ENCODE measurements around the gene RPS3.

The RPS3 gene

DNA sequence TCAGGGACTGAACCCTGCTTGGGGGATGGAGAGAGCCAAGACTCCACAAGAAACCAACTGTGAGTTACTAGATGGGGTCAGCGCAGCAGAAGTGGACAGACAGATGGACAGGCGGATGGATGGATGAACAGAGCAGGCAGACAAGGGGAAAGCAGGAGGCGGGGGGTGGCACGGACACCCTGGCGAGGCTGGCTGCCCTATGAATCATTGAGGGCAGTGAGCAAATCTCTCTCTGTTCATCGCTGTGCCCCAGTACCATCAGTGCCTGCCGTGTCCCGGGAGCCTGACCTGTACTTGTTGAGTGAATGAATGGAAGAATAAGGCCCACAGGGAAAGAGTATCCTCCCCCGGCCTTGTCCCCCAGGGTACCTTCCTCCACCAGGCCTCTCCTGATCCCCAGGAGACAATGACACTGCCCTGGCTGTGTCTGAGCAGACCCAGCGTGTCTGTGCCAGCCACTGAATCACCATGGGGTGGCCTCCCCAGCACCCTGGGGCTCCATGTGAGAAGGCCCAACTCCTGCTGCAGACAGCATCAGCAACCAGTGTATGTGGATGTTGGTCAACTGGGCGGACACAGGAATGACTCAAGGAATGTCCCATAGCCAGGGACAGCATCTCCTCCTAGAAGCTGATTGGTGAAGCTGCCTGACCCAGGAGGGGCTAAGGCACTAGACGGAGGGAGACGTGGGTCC, 38.8 kb downstream of the RPS3 start:
- DNase-seq, result no peak

DNA sequence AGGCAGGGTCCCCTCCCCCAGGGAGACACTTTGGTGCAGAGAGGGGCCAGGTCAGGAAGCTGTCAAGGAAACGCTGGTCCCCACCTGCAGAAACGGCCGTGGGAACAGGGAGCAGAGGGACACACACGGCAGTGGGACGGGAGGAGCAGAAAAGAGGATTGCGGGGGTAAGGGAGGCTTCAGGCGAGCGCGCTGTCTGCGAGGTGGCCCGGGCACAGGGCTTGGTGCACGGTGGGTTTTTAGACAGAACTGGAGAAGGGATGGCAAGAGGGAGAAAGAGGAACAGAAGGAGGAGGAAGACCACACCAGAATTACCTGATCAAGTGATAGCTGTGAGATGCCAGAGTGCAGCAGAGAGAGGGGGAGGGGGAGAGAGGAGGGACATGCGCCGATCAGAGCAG, 39.7 kb downstream of the RPS3 start:
- DNase-seq, result no peak

DNA sequence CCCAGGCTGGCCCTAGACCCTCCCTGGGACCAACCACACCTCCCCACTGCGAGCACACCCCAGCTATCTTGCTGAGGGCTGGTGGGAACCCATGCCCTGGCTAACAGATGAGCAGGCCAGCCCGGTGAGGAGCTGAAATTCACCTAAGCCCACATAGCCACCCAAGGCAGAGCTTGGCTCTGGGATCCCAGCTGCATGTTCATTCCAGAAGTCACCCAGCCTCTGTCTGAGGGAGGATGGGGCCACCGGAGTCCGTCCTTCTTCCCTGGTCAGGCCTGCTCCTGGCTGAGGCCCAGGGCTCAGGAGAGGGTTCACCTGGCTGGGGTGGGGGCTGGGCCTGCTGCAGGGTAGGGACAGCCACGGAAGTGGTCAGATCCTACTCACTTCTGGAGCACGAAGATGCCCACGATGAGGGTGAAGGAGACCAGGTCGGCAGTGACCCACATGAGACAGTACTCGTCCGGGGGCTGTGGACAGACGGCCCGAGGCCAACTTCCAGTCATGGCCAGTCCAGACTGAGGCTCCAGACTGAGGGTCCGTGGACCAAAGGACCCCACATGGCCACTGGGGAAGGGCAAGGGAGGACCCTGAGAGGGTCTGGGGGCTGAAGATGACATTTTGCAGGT, 40.3 kb downstream of the RPS3 start:
- no peak for DNase-seq

DNA sequence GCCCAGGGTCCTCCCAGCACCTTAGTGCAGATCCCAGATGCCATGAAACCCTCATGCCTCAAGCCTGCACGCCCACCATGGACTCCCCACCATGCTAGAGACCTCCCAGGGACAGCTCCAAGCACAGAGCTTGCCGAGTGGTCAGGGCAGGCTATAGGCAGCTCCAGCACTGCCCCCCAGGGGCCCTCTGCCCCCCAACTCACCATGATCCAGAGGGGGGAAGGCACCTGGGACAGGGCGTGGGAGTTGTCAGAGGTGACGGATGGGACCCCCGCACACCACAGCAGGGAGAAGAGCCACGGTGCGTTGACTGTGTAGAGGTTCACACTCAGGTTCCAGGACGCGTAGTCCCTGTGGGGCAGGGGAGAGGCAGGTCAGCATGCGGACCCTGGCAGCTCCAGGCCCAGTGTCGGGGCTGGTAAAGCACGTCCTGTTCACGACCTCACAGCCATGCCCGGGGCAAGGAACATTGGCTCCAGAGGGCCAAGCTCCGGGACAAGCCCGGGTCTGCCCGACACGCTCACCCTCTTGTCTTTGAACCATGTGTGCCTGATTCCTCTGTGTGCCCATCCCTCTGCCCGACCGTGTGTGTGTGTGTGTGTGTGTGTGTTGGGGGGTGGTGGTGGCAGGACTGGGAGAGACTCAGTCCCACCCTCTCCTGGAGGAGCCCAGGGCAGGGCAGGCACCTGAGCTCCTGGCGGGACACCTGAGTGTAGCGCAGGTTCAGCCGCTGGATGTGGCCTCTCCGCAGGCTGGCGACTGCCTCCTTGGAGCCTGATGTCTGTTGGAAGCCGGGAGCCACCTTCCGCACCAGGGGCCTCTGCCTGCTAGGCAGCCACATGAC, 41.9 kb downstream of the RPS3 start:
- DNase-seq, result no peak

DNA sequence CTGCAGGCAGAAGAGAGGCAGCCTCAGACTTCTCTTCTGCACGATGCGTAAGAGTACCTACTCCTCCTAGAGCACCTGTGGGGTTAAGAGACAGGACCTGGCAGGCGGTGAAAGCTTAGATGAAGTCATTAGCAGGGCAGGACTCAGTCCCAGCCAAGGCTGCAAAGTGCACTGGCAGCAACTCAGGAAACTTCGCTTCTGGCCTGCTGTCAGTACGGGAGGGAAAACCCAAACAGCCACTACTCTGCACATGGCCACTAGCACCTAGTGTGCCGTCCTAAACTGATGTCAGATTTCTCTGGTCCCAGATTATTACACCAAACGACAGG, 42.5 kb downstream of the RPS3 start:
- no peak for DNase-seq

DNA sequence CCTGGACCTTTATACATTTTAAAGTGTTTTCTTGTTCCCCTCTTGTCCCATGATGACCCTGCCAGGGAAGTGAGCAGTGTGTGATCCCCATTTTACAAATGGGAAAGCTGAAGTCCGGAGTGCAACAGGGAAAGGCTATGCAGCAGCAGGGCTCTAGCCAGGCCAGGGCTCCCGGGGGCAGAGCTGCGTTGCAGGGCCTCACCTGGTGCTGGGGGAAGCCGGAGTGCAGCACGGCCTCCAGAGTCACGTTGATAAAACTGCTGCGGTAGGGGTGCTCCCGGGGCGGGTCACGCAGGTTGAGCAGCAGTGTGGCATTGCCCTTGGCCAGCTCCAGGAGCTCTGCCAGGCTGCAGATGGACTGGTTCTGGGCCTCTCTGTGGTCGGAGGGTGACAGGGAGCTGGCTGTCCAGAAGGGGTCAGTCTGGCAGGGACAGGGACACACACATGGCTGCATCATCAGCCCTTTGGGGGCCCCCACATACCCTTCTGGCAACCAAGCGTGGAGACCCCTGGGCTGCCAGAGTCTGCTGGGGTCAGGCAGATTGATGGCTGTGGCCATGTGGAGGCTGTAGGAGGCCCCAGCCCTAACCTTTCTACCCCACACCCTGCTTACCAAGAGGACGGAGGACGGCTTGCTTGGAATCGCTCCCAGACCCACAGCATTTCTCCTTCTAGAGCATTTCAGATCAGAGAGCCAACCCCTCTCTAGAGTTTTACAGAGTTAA, 43.0 kb downstream of the RPS3 start:
- no peak for DNase-seq

DNA sequence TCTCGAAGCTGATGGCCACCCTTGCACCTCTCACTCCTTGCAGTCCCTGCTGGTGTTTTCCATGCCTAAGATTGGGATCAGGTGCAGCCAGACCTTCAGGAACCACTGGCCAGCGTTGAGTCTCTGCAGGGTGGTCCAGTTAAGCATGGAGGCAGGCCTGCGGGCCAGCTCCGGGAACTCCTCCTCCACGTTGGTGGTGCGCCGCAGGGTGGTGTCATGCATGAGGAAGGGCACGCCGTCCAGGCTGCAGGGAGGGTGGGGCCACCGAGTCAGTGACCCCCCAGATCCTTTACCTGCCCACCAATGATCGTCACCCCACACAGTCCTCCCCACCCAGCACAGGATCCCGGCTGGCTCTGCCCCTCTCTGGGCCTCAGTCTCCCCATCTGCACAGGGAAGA, 43.7 kb downstream of the RPS3 start:
- no peak for DNase-seq

DNA sequence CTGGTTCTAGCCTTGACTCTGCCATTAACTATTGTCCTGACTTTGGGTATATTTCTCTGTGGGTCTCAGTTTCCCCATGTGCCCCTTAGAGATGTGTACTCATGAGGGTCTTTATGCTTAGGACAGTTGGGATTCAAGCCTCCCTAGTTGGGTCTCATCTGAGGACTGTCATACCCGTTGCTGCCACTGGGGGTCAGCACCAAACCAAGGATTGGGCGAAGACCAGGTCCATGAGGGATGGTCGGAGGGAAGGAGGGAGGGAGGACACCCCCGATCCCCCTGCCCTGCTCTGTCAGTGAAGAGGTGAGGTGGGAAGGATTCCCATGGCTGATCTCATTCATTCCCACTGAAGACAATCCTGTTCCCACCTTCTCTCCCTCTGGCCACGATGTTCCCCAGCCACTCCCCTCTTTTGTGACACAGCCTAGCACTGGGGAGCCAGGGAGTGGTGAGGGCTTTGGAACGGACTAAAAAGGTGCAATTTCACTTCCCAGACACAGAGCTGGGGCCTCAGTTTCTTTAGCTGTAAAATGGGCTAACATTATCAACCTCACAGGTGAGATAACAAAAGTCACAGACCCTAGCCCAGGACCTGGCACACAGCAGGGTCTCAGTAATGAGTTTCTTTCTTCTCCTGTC, 46.1 kb downstream of the RPS3 start:
- DNase-seq, result peak; percentile 25

DNA sequence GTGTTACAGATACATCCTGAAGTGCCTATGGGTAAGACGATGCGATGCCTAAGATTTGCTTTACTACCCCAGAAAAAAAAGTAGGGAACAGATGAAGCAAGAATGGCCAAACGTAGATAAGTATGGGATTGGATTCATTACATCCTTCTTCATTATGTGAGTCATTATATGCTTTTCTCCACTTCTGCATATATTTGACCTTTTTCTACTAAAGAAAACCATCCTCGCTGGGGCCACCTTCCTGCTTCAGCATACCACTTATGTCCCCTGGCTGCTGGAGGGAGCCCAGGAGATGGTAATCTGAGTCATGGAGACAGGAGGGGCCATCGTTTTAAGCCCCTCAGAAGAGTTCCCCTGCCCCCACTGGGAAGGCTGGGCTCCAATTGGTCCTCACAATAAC, 48.1 kb downstream of the RPS3 start:
- DNase-seq, result no peak

DNA sequence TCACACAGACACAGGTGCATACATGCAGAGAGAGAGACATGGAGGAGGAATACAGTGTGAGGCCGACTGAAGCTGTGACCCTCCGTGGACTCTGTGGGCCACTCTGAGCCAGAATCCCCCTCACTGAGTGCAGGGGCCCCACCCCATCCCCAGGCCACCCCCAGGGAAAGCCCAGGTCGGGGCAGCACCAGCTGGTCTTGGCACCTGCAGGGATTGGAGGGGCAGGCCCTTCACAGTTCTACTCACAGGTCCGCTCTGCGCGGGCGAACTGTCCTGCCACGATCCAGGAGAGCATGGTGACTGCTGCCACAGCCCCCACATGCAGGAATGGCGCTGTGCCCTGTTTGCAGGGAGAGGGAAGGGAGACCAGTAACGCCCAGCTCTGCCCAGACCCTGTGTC, 50.0 kb downstream of the RPS3 start:
- no peak for DNase-seq

DNA sequence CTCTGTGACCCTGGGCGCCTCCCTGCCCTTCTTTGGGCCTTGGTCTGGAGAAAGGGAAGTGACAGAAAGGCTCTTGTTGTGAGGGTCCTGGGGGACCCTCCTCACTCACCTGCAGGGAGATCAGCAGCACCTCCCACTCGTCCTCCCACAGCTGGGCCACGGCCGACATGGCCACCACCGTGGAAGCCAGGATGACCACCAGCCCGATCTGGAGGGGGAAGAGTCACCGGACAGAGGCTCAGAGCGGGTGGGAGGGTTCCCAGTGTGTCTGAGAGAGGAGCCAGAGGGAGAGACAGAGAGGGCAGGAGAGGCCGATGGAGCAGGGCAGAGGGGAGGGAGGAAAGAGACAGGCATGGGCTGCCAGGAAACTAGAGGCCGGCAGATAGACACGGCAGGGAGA, 50.5 kb downstream of the RPS3 start:
- no peak for DNase-seq

DNA sequence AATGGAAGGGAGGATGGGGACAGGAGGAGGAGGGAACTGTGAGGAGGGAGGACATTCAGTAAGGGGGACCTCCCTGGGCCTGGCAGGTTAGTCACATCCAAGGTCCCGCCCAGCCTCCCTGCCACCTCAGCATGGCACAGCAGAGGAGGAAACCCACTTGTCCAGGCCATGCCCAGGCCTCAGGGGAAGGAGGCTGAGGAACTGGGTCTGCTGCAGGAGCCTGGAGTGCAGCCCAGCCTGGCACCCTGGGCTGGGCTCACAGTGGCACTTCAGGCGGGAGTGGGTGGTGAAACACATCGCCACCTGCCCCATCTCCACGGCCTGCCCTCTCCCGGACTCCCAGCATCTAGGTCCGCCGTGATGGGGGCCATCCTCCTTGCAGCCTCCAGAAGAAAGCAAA, 50.9 kb downstream of the RPS3 start:
- no peak for DNase-seq

DNA sequence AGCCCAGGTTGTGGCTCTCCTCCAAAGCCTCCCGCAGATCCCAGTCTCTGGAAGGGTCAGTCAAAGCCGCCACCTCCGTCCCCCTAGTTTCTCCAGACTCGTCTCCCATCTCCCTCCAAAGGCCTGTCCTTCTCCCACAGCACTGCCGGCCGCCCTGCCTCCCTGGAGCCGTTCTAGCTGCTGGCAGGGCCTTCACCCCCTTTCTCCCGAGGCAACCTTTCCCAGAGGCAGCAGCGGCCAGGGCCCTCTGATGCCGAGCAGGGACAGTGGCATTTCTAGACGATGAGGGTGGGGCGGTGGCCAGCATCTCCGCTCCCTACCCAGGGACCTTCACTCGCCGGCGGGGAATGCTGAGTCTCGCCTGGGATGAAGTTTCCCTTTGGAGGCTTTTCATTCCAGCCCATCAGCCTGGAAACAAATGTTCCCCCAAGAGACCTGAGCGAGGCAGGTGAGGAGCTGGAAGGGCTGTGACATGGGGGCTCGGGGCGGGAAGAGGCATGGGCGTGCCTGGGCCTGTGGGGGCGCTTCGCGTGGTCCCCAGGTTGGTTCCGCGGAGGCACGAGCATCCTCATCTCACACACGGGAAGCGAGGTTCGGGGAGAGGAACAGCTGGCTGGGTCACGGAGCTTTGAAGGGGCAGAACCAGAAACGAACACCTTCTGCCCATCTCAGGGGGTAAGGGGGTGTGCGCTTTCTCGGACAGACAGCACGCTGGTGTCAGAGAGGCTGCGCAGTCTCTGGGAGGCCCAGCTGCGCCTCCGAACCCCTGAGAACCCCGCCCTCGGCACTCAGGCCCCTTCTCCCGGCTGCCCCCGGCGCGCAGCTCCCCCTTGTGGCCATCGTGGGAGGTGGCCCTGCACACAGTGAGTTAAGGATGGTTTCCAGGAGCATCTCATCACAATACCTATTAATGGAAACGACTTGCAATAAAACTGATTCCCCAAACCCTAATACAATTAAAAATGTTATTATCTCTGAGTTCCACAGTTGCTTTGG, 51.8 kb downstream of the RPS3 start:
- DNase-seq, result no peak

DNA sequence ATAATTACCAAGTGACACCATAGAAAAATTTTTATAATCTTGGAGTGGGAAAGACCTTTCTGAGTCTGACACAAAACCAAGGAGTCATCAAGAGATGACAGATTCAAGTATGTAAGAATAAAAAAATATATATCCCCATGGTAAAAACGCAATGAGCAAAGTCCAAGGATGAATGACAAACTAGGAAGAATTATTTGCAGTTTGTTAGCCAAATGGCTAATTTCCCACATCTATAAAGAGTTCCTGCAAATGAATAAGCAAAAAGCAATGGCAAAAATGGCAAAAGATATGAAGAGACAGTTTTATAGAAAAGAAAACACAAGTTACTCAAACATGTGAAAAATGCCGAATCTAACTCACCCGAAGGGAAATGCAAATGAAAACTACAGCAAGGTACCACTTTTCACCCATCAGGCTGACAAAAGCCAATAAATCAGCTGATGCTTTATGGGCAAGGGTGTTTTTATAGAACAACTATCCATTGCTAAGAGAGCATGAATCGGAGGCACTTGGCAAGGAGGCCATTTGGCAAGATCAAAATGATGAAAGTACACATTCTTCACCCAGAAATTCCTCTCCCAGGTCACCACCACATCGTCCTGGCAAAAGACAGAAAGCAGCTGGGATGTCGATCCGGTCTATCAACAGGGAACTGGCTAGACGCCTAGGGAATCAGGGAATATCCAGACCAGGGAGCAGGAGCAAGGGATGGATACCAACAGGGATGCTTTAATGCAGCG, 54.8 kb downstream of the RPS3 start:
- no peak for DNase-seq

DNA sequence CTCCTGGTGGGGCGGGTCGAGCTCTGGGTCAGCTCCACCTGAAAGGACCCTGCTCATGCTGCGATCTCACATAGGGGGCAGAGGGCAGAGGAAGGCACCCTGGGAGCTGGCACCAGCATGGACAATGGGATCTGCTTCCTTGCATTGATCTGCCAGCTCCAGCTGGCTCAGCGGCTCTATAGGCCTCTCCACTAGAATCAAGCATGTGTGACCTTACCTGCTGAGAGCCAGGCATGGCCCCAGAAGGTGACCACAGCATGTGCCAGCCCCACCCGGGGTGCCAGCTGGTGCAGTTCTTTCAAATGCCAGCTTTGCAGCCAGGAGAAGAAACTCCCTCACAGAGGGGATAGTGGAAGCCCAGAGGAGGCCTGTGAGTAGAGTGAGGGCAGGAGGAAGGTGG, 55.7 kb downstream of the RPS3 start:
- no peak for DNase-seq

All from NCI-H526 treated with DMSO at 0.1 percent for 48 hours (cell line).